ENCODE results near the gene MAGEB5.
"Not testable (repeated sequence)": the region's sequence is repeated elsewhere in the genome, so short reads cannot be mapped to it uniquely, and the experiment has no call there.

The MAGEB5 gene

GRCh38 chrX:26215869-26216268 lies at the start of gene MAGEB5:
Gene MAGEB5, plus strand, starts transcription at chrX:26216169. Its CDS starts 1,133 bp downstream, at chrX:26217302.
- no peak for DNase-seq (ENCODE audit: extremely low spot score)
- TF ChIP-seq CTCF (IDR thresholded peaks at IDR 0.05; ENCODE audit: control extremely low read depth, extremely low read depth, low read depth, missing control alignments): no peak
- ChIA-PET POLR2A (no interaction called here), CTCF (no interaction called here)

- no peak for DNase-seq (ENCODE audit: extremely low spot score)
- ChIA-PET POLR2A (no interaction called here), CTCF (no interaction called here)
- no peak for TF ChIP-seq CTCF (IDR thresholded peaks at IDR 0.05; ENCODE audit: control extremely low read depth, extremely low read depth, low read depth, missing control alignments)
Observed at GRCh38 chrX:26192204-26192603, 23.8 kb upstream of the MAGEB5 start, which contains the start of gene MAGEB6. Gene MAGEB6, plus strand, starts transcription at chrX:26192440. Its CDS starts 1,407 bp downstream, at chrX:26193847.

GRCh38 chrX:26203561-26203960 lies 12.4 kb upstream of the MAGEB5 start:
- TF ChIP-seq CTCF (IDR thresholded peaks at IDR 0.05; ENCODE audit: control extremely low read depth, extremely low read depth, low read depth, missing control alignments): no peak
- POLR2A ChIA-PET: no interaction called here
- no peak for DNase-seq (ENCODE audit: extremely low spot score)
- CTCF ChIA-PET: no interaction called here

- POLR2A ChIA-PET; DNase-seq (ENCODE audit: extremely low spot score); CTCF ChIA-PET: not testable (repeated sequence)
Observed at GRCh38 chrX:26204717-26205116, 11.3 kb upstream of the MAGEB5 start.

GRCh38 chrX:26208012-26208411 lies 8.0 kb upstream of the MAGEB5 start:
- ChIA-PET POLR2A (no interaction called here), CTCF (no interaction called here)
- no peak for TF ChIP-seq CTCF (IDR thresholded peaks at IDR 0.05; ENCODE audit: control extremely low read depth, extremely low read depth, low read depth, missing control alignments)
- no peak for DNase-seq (ENCODE audit: extremely low spot score)

- TF ChIP-seq CTCF (IDR thresholded peaks at IDR 0.05; ENCODE audit: control extremely low read depth, extremely low read depth, low read depth, missing control alignments): no peak
- POLR2A ChIA-PET: no interaction called here
- CTCF ChIA-PET: no interaction called here
- no peak for DNase-seq (ENCODE audit: extremely low spot score)
Observed at GRCh38 chrX:26219351-26219750, 3.4 kb downstream of the MAGEB5 start.

- no peak for DNase-seq (ENCODE audit: extremely low spot score)
- TF ChIP-seq CTCF (IDR thresholded peaks at IDR 0.05; ENCODE audit: control extremely low read depth, extremely low read depth, low read depth, missing control alignments): no peak
- ChIA-PET CTCF (no interaction called here), POLR2A (no interaction called here)
Observed at GRCh38 chrX:26234177-26234576, 18.2 kb downstream of the MAGEB5 start.
